ENCODE data around the gene LHPP.

GRCh38 chr10:124484031-124484430 lies 22.4 kb downstream of the LHPP start:
- TF ChIP-seq, protein P1, sequence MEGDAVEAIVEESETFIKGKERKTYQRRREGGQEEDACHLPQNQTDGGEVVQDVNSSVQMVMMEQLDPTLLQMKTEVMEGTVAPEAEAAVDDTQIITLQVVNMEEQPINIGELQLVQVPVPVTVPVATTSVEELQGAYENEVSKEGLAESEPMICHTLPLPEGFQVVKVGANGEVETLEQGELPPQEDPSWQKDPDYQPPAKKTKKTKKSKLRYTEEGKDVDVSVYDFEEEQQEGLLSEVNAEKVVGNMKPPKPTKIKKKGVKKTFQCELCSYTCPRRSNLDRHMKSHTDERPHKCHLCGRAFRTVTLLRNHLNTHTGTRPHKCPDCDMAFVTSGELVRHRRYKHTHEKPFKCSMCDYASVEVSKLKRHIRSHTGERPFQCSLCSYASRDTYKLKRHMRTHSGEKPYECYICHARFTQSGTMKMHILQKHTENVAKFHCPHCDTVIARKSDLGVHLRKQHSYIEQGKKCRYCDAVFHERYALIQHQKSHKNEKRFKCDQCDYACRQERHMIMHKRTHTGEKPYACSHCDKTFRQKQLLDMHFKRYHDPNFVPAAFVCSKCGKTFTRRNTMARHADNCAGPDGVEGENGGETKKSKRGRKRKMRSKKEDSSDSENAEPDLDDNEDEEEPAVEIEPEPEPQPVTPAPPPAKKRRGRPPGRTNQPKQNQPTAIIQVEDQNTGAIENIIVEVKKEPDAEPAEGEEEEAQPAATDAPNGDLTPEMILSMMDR (IDR thresholded peaks at IDR 0.05; ENCODE audit: insufficient read depth, low read length) = no peak
- TF ChIP-seq POLR2AphosphoS5 (IDR thresholded peaks at IDR 0.05; ENCODE audit: low read depth) (no peak), REST (IDR thresholded peaks at IDR 0.05; ENCODE audit: insufficient replicate concordance, low read depth) (no peak), SPI1 (IDR thresholded peaks at IDR 0.05; ENCODE audit: borderline replicate concordance, low read depth) (no peak)
